ENCODE data around the gene OPRM1.

The OPRM1 gene

GRCh38 chr6:154242617-154243357 lies 203.7 kb downstream of the OPRM1 start:
- DNase-seq: no peak

GRCh38 chr6:154243793-154244750 lies 205.0 kb downstream of the OPRM1 start:
- no peak for DNase-seq

- DNase-seq: no peak
Measured at GRCh38 chr6:154245506-154245905, 206.5 kb downstream of the OPRM1 start.

GRCh38 chr6:154246723-154247118 lies 207.7 kb downstream of the OPRM1 start:
- DNase-seq: no peak

- DNase-seq: no peak
Measured at GRCh38 chr6:154247119-154247861, 208.2 kb downstream of the OPRM1 start.

- no peak for DNase-seq
Measured at GRCh38 chr6:154249499-154250298, 210.7 kb downstream of the OPRM1 start.

- DNase-seq: no peak
Measured at GRCh38 chr6:154251116-154251515, 212.1 kb downstream of the OPRM1 start.

- no peak for DNase-seq
Measured at GRCh38 chr6:154252678-154253077, 213.6 kb downstream of the OPRM1 start.

- no peak for DNase-seq
Measured at GRCh38 chr6:154257067-154257466, 218.0 kb downstream of the OPRM1 start.

- no peak for DNase-seq
Measured at GRCh38 chr6:154258064-154258757, 219.2 kb downstream of the OPRM1 start.

GRCh38 chr6:154261688-154262397 lies 222.8 kb downstream of the OPRM1 start:
- DNase-seq: no peak

- DNase-seq: no peak
Measured at GRCh38 chr6:154266560-154267099, 227.6 kb downstream of the OPRM1 start.

GRCh38 chr6:154267508-154268106 lies 228.6 kb downstream of the OPRM1 start:
- no peak for DNase-seq

GRCh38 chr6:154268486-154268885 lies 229.4 kb downstream of the OPRM1 start:
- no peak for DNase-seq

- no peak for DNase-seq
Measured at GRCh38 chr6:154274168-154274567, 235.1 kb downstream of the OPRM1 start.

GRCh38 chr6:154276810-154277628 lies 238.0 kb downstream of the OPRM1 start:
- DNase-seq: no peak

GRCh38 chr6:154277629-154278017 lies 238.6 kb downstream of the OPRM1 start:
- no peak for DNase-seq

GRCh38 chr6:154280521-154280920 lies 241.5 kb downstream of the OPRM1 start:
- no peak for DNase-seq

GRCh38 chr6:154284313-154284853 lies 245.3 kb downstream of the OPRM1 start:
- no peak for DNase-seq

Measured in NCI-H1417 treated with DMSO at 0.1 percent for 48 hours (cell line).